Measurements from ENCODE around the gene ADAMTSL1.

ADAMTSL1 gene

GRCh38 chr9:18477121-18477660, 3.2 kb downstream of the ADAMTSL1 start (continued):
- no peak for TF ChIP-seq AEBP2 (tag by site-specific recombination; IDR thresholded peaks at IDR 0.05; ENCODE audit: borderline replicate concordance)

GRCh38 chr9:18477719-18478118, 3.8 kb downstream of the ADAMTSL1 start:
- no peaks in the 10 kb centered on the region for H3K4me1 ChIP-seq (ENCODE audit: control insufficient read depth, insufficient read depth, low read length)
- TF ChIP-seq ZBTB11 (tag by site-specific recombination; conservative IDR thresholded peaks at IDR 0.05; ENCODE audit: low read depth) (no peak), RBAK (tag by site-specific recombination; IDR thresholded peaks at IDR 0.05) (no peak), EGR2 (tag by site-specific recombination; IDR thresholded peaks at IDR 0.05; ENCODE audit: low read depth) (no peak), PRDM1 (tag by site-specific recombination; IDR thresholded peaks at IDR 0.05) (no peak), ZNF707 (tag by site-specific recombination; IDR thresholded peaks at IDR 0.05) (no peak), ZNF580 (tag by site-specific recombination; IDR thresholded peaks at IDR 0.05) (no peak), ZNF155 (tag by site-specific recombination; IDR thresholded peaks at IDR 0.05) (no peak), ZNF423 (tag by site-specific recombination; IDR thresholded peaks at IDR 0.05) (no peak), FEZF1 (tag by site-specific recombination; IDR thresholded peaks at IDR 0.05) (no peak), ZNF184 (tag by site-specific recombination; IDR thresholded peaks at IDR 0.05) (no peak), ZNF335 (tag by site-specific recombination; conservative IDR thresholded peaks at IDR 0.05) (no peak), ZNF513 (tag by site-specific recombination; IDR thresholded peaks at IDR 0.05) (no peak), ZNF354C (tag by site-specific recombination; IDR thresholded peaks at IDR 0.05; ENCODE audit: borderline replicate concordance, low read depth) (no peak)
- POLR2A ChIA-PET, result no interaction called here
- no peaks in the 10 kb centered on the region for H3K9me3 ChIP-seq (ENCODE audit: control insufficient read depth, insufficient read depth, low read depth, low read length)
- no peaks in the 10 kb centered on the region for H3K36me3 ChIP-seq (ENCODE audit: control insufficient read depth in 2 of 2, insufficient read depth in 1 of 2, low read length in 2 of 2)
- CTCF ChIA-PET, result interaction anchor here (0.7 to 1.0 kb wide), 3 partner anchors 8 to 37 kb away, joined by 3 to 4 read pairs (median 3); no protein-coding TSS in a partner anchor
- no peak overlapping the region for H3K4me3 ChIP-seq (ENCODE audit: low read depth, low read length)
- H3K27ac ChIP-seq (ENCODE audit: extremely low read depth, low read depth, low read length), result no peak overlapping the region

- H3K4me1 ChIP-seq (ENCODE audit: control insufficient read depth, insufficient read depth, low read length), result no peaks in the 10 kb centered on the region
- CTCF ChIA-PET, result interaction anchor here (1.3 kb wide), 1 partner anchor 36 kb away, joined by 3 read pairs; no protein-coding TSS in a partner anchor
- POLR2A ChIA-PET, result no interaction called here
- TF ChIP-seq ZNF19 (tag by site-specific recombination; IDR thresholded peaks at IDR 0.05; ENCODE audit: low read depth), result no peak
- no peak for TF ChIP-seq WT1 (tag by site-specific recombination; IDR thresholded peaks at IDR 0.05)
- TF ChIP-seq KLF9 (tag by site-specific recombination; IDR thresholded peaks at IDR 0.05; ENCODE audit: low read depth), result no peak
- no peak for TF ChIP-seq ZNF623 (tag by site-specific recombination; IDR thresholded peaks at IDR 0.05)
- TF ChIP-seq ZNF48 (tag by site-specific recombination; IDR thresholded peaks at IDR 0.05), result no peak
- TF ChIP-seq ZBTB10 (tag by site-specific recombination; IDR thresholded peaks at IDR 0.05), result no peak
- no peak for TF ChIP-seq ZNF366 (tag by site-specific recombination; conservative IDR thresholded peaks at IDR 0.05)
Measured at GRCh38 chr9:18478501-18479361, 4.8 kb downstream of the ADAMTSL1 start.

More at GRCh38 chr9:18478501-18479361, 4.8 kb downstream of the ADAMTSL1 start:
- Histone ChIP-seq H3K4me3 (ENCODE audit: low read depth, low read length) (no peak overlapping the region), H3K36me3 (ENCODE audit: control insufficient read depth in 2 of 2, insufficient read depth in 1 of 2, low read length in 2 of 2) (no peaks in the 10 kb centered on the region), H3K9me3 (ENCODE audit: control insufficient read depth, insufficient read depth, low read depth, low read length) (no peaks in the 10 kb centered on the region), H3K27ac (ENCODE audit: extremely low read depth, low read depth, low read length) (no peak overlapping the region)
